ENCODE results near the gene INPP4A. TPM values are rescaled to one million over a fixed set of nuclear protein-coding genes. Genes with fewer than 3 reads are reported as not detected.

The INPP4A gene
- total and polyA plus RNA-seq, 2 of the 13 experiments (the other 11 are each of a cell fraction or from before 2014, with no cell fraction given) = 10.1 to 10.9 TPM

DNA sequence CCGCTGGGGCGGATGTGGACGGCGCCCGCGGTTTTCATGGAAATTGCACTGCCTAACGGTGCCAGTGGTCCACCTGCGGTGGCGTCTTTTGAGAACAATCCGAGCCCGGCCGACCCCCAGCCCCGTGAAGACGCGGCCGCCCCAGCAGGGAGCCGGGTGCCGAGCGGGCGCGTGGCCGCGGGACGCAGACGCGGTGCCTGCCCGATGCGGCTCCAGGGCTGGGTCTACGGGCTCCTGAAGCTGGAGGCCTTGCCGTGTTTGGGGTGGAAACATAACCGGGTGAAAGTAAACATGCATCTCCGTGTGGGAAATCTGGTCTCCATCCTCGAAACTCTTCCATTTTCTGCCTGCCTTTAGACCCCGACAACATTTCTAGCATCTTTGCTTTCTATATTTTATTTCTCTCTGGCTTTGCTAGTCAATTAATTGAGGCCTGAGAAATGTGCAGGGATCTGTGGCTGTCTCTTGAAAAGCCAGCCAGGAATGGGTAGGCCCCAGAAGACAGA, 572 bp downstream of the INPP4A start (continued):
- TF ChIP-seq, protein P1, sequence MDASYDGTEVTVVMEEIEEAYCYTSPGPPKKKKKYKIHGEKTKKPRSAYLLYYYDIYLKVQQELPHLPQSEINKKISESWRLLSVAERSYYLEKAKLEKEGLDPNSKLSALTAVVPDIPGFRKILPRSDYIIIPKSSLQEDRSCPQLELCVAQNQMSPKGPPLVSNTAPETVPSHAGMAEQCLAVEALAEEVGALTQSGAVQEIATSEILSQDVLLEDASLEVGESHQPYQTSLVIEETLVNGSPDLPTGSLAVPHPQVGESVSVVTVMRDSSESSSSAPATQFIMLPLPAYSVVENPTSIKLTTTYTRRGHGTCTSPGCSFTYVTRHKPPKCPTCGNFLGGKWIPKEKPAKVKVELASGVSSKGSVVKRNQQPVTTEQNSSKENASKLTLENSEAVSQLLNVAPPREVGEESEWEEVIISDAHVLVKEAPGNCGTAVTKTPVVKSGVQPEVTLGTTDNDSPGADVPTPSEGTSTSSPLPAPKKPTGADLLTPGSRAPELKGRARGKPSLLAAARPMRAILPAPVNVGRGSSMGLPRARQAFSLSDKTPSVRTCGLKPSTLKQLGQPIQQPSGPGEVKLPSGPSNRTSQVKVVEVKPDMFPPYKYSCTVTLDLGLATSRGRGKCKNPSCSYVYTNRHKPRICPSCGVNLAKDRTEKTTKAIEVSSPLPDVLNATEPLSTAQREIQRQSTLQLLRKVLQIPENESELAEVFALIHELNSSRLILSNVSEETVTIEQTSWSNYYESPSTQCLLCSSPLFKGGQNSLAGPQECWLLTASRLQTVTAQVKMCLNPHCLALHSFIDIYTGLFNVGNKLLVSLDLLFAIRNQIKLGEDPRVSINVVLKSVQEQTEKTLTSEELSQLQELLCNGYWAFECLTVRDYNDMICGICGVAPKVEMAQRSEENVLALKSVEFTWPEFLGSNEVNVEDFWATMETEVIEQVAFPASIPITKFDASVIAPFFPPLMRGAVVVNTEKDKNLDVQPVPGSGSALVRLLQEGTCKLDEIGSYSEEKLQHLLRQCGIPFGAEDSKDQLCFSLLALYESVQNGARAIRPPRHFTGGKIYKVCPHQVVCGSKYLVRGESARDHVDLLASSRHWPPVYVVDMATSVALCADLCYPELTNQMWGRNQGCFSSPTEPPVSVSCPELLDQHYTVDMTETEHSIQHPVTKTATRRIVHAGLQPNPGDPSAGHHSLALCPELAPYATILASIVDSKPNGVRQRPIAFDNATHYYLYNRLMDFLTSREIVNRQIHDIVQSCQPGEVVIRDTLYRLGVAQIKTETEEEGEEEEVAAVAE (CRISPR knock-in tag; IDR thresholded peaks at IDR 0.05; ENCODE audit: borderline replicate concordance) = no peak
- TF ChIP-seq ZC3H4 (CRISPR knock-in tag; IDR thresholded peaks at IDR 0.05; ENCODE audit: borderline replicate concordance) (no peak), ARHGAP35 (CRISPR knock-in tag; IDR thresholded peaks at IDR 0.05; ENCODE audit: borderline replicate concordance) (no peak), ZNF772 (CRISPR knock-in tag; IDR thresholded peaks at IDR 0.05) (no peak), CHD2 (IDR thresholded peaks at IDR 0.05; ENCODE audit: low read depth, low read length) (no peak), NFKBIZ (CRISPR knock-in tag; IDR thresholded peaks at IDR 0.05) (no peak), BHLHE40 (IDR thresholded peaks at IDR 0.05; ENCODE audit: low read length) (no peak), ZNF629 (CRISPR knock-in tag; conservative IDR thresholded peaks at IDR 0.05) (0 out of 2 replicates have a peak, but pooled peaks have one; percentile 3), TEAD3 (CRISPR knock-in tag; optimal IDR thresholded peaks at IDR 0.05; ENCODE audit: borderline replicate concordance) (peak; percentile 10), KLF16 (CRISPR knock-in tag; IDR thresholded peaks at IDR 0.05) (no peak; a peak in 1 of 4 replicates), ZBTB38 (CRISPR knock-in tag; IDR thresholded peaks at IDR 0.05) (no peak), ZFP82 (CRISPR knock-in tag; IDR thresholded peaks at IDR 0.05; ENCODE audit: borderline replicate concordance) (peak; percentile 5; the same call in 1 of the 2 replicates), ZSCAN31 (CRISPR knock-in tag; IDR thresholded peaks at IDR 0.05; ENCODE audit: low read depth) (no peak; the same call in 1 of the 2 replicates)
- TF ChIP-seq, protein P2, sequence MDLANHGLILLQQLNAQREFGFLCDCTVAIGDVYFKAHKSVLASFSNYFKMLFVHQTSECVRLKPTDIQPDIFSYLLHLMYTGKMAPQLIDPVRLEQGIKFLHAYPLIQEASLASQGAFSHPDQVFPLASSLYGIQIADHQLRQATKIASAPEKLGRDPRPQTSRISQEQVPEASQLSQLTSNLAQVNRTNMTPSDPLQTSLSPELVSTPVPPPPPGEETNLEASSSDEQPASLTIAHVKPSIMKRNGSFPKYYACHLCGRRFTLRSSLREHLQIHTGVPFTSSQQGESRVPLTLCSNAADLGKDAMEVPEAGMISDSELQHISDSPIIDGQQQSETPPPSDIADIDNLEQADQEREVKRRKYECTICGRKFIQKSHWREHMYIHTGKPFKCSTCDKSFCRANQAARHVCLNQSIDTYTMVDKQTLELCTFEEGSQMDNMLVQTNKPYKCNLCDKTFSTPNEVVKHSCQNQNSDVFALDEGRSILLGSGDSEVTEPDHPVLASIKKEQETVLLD (CRISPR knock-in tag; IDR thresholded peaks at IDR 0.05; ENCODE audit: low read depth) = no peak
- TF ChIP-seq, protein P3, sequence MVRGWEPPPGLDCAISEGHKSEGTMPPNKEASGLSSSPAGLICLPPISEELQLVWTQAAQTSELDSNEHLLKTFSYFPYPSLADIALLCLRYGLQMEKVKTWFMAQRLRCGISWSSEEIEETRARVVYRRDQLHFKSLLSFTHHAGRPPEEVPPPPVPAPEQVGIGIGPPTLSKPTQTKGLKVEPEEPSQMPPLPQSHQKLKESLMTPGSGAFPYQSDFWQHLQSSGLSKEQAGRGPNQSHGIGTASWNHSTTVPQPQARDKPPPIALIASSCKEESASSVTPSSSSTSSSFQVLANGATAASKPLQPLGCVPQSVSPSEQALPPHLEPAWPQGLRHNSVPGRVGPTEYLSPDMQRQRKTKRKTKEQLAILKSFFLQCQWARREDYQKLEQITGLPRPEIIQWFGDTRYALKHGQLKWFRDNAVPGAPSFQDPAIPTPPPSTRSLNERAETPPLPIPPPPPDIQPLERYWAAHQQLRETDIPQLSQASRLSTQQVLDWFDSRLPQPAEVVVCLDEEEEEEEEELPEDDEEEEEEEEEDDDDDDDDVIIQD (CRISPR knock-in tag; IDR thresholded peaks at IDR 0.05; ENCODE audit: low read depth) = no peak
- TF ChIP-seq, protein P4, sequence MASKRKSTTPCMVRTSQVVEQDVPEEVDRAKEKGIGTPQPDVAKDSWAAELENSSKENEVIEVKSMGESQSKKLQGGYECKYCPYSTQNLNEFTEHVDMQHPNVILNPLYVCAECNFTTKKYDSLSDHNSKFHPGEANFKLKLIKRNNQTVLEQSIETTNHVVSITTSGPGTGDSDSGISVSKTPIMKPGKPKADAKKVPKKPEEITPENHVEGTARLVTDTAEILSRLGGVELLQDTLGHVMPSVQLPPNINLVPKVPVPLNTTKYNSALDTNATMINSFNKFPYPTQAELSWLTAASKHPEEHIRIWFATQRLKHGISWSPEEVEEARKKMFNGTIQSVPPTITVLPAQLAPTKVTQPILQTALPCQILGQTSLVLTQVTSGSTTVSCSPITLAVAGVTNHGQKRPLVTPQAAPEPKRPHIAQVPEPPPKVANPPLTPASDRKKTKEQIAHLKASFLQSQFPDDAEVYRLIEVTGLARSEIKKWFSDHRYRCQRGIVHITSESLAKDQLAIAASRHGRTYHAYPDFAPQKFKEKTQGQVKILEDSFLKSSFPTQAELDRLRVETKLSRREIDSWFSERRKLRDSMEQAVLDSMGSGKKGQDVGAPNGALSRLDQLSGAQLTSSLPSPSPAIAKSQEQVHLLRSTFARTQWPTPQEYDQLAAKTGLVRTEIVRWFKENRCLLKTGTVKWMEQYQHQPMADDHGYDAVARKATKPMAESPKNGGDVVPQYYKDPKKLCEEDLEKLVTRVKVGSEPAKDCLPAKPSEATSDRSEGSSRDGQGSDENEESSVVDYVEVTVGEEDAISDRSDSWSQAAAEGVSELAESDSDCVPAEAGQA (IDR thresholded peaks at IDR 0.05; ENCODE audit: low read depth) = no peak
- TF ChIP-seq, protein P4 (CRISPR knock-in tag; IDR thresholded peaks at IDR 0.05; ENCODE audit: borderline replicate concordance) = no peak; the same call in 1 of the 2 replicates
